NOMO-1 treated with DMSO at 0.1 percent for 48 hours (cell line): ENCODE data around the gene SEZ6L.

Experiments used
- DNase-seq: peaks from one replicate; lab custom pipeline; 2025; ENCODE audit not compliant: unreplicated experiment; lab: John Stamatoyannopoulos, UW

The SEZ6L gene

DNA sequence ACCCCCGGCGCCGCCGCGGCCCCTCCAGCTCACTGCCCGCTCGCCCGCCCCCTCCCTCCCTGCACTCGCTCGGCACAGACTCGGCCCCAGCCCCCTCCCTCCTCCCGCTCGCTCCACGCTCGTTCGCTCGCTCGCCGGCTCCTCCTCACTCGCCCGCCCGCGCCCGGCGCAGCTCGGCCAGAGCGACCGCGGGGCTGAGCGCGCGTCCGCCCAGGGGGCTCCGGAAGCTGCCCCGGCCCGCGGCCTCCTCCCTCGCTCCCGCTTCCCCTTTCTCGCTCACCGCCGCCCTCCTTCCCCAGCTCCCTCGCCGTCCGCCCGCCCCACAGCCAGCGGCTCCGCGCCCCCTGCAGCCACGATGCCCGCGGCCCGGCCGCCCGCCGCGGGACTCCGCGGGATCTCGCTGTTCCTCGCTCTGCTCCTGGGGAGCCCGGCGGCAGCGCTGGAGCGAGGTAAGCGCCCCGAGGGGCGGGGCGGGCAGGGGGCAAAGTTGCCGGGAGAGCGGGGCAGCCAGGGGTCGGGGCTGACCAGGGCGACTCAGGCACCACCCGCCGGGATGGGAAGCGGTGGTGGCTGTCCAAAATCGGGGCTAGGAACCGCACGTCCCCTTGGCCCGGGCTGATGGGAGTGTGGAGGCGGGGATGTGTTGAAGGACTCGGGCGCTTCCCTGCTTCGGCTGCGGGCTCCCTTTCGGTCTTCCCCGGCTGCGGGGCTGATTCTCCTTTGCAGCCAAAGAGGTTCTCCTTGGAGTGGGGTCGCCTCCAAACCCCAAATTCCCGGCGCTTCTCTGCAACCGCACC, at the start of gene SEZ6L:
SEZ6L (plus strand) TSS at position 148 of the 797 bp plus-strand sequence; CDS start at position 356, 208 bp downstream.
- peak; percentile 61 for DNase-seq

DNA sequence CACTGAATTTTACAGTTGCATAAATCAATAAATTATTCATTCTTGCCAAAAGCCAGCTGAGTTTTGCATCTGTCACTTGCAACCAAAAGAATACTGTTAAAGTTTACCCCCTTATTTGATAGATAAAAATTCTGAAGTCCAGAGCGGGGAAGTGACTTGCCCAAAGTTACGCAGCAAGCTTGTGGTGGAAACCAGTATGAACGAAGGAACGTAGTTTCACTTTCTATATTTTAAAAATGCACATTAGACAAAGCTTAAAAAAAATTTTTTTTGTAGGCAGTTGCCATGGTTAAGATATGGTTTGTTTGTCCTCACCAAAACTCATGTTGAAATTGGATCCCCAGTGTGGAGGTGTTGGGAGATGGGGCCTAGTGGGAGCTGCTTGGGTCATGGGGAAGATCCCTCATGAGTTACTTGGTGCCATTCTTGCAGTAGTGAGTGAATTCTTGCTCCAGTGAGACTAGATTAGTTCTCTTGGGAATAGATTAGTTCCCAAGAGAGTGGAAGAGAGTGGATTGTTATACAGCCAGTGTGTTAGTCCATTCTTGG, 46.3 kb upstream of the SEZ6L start:
- peak; percentile 35 for DNase-seq

DNA sequence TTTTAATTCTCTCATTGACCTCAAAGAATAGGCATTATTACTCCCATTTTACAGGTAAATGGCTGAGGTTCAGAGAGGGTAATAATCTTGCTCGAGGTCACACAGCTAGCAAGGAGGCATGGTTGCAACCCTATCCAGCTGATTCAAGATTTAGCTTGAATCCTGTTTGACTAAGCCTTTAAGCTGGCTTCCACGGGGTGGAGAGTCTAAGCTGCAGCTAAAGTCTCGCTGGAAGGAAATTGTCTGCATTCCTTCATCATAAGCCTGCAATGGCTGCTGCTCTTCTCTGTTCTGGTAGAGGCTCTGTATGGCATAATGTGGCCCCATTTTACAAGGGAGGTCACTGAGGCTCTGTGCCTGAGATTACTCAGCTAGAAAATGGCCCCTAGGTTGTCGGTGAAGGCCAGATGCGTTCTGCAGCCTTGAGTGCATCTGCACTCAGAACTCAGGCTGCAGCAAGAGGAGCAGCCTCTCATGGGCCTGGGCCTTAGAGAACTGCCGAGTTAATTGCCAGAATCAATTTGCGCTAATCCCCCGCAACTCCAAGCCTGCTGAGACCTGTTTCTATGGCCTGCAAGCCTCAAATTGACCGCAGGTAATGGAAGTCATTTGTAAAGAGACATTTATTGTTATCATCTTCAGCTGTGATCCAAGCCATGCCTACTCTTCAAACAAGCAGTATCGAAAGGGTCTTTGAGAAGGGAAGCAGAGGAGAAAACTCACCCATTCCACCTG, 44.1 kb upstream of the SEZ6L start:
- no peak for DNase-seq

DNA sequence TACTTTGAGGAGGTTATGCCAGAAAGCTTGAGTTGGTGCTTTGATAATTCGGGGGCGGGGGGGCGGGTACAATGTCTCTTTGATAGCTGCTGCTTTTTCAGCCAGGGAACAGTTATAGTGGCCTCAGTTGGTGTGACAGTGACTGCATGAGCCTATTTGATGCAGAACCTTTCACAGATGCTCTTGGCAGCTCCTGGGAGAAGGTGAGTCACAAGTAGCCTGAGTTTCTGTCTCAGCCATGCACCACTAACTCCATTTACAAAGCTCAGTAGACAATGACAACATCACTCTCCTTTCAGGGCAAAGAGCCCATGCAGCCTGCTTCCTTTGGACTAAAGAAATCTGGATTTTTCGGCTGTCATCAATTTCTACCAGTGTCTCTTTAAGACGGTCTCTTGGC, 42.1 kb upstream of the SEZ6L start:
- no peak for DNase-seq

DNA sequence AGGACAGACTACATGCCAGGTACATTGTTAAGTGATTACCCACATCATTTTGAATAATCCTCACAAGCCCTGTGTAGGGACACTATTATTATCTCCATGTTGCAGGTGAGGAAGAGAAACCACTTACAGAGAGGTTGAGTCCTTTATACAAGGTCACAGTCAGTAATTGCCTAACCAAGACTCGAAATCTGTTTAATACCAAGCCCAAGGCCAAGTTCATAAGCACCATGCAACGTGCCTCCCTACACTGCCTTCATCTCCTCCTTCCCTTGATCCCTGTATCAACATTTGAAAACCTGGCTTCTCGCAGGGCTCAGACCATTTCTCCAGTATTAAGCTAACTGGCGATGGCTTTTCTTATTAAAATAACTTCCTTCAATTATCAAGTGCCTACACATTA, 41.7 kb upstream of the SEZ6L start:
- no peak for DNase-seq

DNA sequence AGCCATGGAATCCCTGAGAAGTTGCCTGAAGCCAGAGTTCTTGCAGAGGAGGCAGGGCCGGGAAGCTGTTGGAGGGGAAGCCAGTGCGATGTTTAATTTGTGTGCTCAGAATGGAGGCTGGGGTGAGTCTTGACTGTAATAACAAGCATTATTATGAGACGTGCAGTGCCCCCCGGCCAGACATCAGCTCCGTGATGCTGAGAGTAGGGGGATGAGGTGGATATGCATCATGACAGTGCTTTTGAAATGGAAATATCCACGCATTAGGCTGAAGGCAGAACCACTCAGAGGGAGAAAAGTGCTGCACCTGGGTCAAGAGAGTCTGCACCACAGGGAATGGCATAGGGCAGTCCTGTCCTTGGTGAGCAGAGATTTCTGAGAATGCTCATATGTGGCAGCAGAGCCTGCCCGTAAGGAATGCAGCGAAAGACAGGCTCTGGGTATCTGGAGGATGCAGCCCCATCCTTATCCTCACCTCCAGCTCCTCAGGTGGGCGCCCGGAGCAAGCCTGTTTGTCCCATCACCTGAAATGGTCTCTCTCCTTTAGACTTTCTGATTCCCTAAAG, 37.6 kb upstream of the SEZ6L start:
- no peak for DNase-seq

DNA sequence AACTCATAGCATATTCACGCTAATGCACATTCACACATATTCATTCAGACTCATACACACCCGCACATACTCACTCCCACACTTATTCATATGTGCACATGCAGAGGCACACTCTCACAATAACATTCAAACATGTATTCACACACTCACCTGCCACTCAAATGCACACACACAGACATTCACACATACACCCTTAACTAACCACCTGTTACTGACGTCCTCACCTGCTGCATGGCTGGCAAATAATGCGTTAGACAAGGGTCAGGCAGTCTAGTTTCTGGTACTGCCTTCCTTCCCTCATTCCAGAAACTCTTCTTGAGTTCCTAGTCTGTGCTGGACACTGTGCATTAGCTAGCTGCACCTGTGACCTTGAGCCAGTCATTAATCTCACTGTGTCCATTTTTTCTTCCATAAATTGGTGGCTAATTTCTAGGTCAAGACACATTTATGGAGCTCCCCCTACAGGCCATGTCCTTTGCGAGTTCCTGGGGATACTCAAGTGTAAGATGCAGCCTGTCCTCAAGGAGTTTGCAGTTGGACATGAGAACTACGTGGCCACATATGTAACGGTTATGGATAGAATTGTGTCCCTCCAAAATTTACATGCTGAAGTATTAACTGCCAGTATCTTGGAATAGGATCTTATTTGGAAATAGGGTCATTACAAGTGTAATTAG, 34.5 kb upstream of the SEZ6L start:
- no peak for DNase-seq

DNA sequence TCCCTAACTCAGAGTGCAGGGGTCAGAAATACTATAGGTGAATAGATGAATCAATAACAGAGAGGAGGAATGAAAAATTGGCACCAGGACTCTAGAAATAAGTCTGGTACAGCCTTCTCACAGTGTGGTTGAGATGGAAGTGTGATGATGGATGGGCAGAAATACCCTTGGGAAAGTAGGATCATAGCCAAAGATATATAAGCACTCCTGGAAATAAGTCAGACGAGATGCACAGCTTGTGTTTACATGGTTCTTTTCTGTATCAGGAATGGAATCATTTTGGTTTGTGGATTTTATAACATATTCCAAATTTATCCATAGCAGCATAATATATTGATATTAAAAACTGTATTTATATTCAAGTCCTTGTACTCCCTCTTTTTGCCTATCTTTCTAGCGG, 33.5 kb upstream of the SEZ6L start:
- no peak for DNase-seq

DNA sequence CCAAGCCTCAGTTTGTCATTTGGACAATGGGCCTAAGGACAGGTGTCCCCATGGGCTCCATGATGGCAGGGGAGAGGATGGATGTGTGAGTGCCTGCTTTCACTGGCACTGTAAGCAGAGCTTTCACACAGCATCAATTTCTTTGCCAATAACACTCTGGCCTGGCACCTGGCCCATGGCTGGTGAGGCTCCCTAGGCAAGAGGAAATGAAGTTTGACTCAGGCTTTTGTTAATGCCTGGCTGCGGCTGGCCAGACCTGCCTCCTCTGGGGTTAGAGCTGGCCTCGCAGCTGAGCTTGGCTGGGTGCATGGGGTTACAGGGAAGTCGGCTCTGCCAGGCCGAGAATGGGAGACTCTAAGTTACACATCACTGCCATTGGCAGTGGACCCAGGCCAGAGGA, 30.0 kb upstream of the SEZ6L start:
- DNase-seq = no peak

DNA sequence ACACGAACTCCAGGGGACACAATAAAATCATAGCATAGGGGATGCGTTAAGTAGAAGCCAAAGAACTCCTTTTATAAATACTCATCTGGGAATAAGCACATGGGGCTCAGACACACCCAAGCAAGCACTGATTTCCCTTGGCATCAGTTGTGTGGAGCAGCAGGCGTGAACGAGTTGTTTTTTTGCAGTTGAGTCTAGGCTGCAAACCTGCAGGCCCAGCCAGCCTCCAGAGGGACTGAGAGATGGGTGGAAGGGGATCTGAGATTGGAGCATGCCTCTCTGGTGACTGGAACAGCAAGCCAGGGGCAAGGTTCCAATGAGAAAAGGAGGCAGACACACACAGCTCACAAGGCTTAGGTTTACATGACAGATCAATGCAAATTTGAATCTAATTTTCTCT, 27.4 kb upstream of the SEZ6L start:
- DNase-seq = no peak

DNA sequence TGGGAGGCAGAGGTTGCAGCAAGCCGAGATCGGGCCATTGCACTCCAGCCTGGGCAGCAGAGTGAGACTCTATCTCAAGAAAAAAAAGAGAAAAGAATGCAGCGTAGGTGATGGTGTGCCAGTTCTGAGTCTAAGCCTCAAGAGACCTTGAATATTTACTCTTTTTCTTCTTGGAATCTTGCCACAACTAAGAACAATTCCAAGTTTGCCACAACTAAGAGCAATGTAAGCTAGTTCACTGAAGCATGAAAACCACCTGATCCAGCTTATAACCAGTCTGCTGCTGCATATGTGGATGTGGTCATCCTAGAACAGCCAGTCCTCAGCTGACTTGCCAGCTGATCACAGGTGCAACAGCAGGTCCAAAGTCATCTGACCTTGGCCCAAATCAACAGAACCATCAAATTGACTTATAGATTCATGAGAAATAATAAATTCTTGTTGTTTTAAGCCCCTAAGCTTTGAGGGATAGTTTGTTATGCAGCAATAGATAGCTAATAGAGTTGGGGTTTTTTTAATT, 25.4 kb upstream of the SEZ6L start:
- DNase-seq = no peak

DNA sequence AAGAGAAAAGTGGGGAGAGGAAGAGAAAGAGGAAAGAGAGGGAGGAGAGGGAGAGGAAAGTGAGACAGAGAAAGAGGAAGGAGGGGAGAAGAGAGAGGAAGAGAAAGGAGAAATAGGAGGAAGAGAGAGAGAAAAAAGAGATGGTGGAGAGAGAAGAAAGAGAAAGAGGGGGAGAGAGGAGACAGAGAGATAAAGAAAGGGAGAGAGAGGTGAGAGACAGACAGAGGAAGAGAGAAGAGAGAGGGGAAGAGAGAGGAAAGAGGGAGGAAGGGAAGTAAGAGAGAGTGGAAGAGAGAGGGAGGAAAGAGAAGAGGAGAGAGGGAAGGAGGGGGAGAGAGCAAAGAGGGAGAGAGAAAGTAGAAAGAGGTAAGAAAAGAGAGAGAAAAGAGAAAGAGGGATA, 9.4 kb upstream of the SEZ6L start:
- DNase-seq = no peak

DNA sequence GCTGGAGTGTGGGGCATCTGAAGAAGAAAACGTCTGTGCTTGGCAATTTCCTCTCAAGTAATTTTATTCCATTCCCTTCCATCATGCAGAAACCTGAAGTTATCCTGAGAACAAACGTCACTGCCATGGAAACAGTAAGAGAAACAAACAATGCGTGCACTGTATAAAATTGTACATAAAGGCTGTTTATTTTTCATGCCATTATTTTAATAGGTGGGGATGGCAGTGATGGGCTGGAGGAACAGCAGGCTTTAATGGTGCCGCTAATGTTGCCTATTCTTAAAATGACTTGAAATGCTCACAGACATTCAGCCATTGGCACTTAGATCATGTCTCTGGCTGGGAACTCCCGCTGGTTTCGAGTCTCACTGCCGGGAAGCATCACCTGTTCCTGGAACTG, 7.5 kb upstream of the SEZ6L start:
- no peak for DNase-seq

DNA sequence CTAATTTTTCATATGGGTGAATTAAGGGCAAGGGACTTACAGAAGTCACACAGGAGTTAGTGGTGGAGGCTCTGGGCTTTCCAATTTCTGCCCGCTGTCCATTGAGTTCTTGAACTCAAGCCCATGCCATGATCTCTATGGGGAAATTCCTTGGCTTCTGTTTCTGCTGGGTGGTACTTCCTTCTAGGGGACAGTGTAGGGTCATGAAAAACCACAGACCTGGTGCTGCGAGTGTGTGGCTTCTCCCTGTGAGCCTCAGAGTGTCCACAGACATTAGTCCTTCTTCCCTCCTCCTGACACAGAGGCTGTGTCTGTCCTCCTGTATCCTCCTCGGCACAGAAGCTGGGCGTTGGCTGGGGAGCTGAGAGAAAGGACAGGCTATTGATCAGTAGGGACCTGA, 6.3 kb upstream of the SEZ6L start:
- no peak for DNase-seq

DNA sequence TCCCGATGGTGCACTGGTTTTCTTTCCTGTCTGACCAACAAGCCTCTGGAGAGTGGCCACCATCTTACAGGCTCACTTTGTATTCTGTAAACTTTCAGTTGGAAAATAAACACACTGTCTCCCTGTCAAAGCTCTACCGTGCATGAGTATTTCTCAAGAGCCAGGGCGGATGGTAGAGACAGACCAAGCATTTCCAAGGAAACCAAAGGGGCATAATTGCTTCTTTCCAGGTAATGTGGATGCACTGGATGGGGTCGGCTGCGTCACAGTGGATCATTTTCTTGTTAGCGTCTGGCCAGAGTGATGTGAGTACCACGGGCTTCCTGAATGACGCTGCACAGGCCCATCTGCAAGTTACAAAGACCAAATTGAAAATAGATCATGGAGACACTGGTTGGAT, 5.1 kb upstream of the SEZ6L start:
- DNase-seq = no peak

DNA sequence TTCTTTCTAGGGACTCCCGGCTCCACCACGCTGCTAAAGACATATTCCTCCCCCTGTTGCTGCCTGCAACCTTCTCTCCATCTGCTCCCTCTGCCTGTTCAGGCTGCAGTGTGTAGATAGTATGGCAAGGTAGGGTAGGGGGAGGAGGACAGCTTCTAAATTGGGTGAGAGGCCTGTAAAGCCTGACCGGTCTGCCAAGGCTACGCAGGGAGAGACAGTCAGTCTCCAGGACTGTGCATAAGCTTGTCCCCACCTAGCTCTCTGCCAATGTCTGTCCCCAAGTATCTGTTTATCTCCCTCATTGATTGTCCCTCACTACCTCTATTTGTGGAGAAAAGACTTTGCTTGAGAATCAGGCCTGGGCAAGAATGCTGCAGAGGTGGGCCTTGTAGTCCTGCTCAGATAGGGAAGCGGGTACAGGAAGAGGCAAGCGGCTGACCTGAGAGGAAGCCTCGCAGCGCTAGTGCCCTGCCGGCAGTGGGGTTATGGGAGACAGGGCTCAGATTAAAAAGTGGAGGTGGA, 871 bp upstream of the SEZ6L start:
- DNase-seq = peak; percentile 41

DNA sequence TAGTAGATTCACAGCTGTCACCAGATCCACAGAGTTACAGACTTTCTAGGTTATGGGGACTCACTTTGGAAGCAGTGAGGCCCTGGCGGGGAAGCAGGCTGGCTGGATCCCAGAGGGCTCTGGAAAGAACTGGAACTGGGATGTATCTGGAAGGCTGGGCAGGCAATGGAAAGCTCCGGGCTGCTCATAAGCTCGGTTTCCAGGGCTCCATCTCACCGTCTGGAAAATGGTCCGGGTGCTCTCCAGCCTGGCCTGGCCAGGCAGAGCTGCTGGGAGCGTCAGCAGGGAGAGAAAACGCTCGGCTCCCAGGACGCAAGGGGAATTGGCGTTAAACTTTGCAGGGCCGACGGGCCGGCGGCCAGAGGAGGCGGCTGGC, 335 bp upstream of the SEZ6L start:
- DNase-seq = no peak

DNA sequence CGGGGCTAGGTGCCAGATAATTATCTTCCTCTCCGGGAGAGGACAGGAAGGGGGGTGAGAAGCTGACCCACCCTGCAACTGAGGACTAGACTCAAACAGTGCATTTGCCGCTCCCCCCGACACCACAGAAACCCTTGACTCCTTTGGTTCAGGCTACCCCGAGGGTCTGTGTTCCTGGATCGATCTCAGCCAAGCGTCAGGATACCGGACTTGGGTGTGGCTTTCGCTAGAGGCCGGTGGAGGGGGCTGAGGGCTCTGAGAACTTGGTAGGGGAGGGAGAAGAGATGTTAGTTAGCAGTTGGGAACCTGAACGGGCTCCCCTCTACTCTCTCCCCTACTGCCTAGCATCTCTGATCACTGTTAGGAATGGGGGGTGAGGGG, 840 bp downstream of the SEZ6L start:
- no peak for DNase-seq

DNA sequence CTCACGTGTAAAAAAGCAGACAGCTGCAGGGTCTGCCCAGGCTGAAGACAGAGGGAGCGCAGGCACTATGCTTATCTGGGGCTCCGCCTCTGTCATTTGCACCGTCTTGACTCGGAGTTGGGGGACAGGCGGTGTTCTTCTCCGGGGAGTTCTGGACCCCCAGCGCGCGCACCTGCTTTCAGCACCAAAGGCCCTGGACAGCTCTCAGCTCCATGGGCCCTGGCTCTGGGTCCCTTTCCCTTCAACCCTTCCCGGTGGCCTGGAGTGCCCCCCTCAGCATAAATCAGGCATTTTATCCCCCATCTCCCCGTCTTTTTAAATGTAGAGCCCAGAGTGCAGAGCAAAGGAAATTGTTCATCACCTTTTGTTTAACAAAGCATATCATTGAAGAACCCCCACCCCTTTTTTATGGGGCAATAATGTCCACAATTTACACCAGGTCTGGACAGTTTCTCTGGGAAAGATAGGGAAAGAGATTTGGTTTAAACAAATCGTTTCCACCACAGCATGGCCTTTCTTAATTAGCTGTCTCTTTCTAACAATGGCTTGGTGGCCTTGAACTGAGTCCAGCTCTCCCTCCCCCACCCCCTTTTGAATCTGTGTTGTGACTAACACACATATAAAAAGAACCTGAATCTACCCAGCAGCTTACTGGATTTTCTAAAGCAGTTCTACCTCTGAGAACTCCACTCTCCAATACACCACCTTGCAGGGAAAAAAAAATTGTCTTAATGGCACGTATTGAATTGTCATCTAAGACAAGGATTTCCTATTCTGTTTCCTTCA, 1.7 kb downstream of the SEZ6L start:
- DNase-seq = peak; percentile 2

DNA sequence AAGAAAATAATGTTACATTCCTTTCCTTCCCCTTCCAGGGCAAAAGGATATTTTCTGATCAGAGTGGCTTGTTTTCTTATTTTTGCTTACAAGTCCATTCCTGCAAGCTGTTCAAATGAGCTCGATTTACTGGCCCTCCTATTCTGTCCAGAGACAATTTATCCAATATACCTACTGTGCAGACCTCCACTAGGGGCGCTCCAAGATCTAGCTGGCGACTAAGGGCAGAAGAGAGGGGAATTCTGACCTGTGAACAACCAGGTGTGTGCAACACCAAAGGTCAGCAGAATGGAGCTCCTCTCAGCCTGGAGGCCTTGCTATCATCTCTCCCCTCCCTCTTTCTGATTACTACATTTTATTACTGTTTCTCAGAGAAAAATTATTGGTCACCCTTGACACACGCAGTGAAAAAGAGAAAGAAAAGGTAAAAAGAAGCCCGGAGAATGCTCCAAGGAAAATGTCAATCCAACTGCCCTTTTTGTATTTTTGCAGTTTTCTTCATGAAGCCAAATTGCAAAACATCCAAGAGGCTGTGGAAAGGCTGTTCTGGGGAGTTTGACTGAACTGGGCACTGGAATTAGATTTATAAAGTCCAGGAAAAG, 3.2 kb downstream of the SEZ6L start:
- DNase-seq = peak; percentile 11
